ENCODE results near the gene KCTD21. TPM values are rescaled to one million over a fixed set of nuclear protein-coding genes. Genes with fewer than 3 reads are reported as not detected.
A peak's percentile ranks its signal among the peaks of the same experiment; 100 is the strongest.

KCTD21 gene
- total RNA-seq, 1 donor from 2014 or later = 30.7 TPM

DNA sequence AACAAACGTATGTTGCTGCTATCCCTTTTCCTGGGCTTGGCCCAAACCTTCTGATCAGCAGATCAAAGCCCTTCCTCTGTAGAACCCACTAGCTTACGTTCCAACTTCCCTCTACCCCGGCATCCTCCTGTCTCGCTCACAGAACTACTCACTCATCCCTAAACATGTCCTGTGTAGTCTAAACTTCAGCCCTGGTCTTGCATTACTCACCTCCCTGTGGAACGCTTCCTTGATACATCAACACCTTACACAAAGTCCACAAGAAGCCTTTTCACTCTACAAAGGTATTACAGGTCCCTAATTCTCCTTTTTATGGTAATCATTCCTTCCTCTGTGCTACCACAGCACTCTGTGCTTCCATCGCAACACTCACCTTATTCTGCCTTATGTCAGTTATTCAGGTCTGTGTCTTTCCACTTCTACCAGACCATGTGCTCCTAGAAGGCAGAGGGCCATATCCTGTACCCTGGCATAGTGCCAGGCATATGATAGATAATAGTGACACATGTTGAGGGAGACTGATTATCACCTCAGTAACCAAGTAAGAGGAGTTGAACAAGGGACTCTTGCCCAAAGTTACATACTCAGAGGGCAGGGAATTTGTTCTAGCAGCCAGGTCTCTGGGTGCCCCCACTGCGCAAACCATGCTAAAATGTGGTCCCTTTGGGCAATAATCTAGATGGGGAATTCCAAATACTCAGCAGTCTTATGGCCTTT lies 41.9 kb upstream of the KCTD21 start:
- TF ChIP-seq, protein P1, sequence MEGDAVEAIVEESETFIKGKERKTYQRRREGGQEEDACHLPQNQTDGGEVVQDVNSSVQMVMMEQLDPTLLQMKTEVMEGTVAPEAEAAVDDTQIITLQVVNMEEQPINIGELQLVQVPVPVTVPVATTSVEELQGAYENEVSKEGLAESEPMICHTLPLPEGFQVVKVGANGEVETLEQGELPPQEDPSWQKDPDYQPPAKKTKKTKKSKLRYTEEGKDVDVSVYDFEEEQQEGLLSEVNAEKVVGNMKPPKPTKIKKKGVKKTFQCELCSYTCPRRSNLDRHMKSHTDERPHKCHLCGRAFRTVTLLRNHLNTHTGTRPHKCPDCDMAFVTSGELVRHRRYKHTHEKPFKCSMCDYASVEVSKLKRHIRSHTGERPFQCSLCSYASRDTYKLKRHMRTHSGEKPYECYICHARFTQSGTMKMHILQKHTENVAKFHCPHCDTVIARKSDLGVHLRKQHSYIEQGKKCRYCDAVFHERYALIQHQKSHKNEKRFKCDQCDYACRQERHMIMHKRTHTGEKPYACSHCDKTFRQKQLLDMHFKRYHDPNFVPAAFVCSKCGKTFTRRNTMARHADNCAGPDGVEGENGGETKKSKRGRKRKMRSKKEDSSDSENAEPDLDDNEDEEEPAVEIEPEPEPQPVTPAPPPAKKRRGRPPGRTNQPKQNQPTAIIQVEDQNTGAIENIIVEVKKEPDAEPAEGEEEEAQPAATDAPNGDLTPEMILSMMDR (IDR thresholded peaks at IDR 0.05) = no peak
- Histone ChIP-seq H3K27ac (peak overlapping the region; percentile 50 to 77), H3K4me3 (no peak overlapping the region), H3K36me3 (peaks cover 13 to 17% of the 10 kb centered on the region in 2 donors), H3K4me1 (peaks cover 0 to 20% of the 10 kb centered on the region in 2 donors), H3K27me3 (no peaks in the 10 kb centered on the region), H3K9me3 (no peaks in the 10 kb centered on the region)
- DNase-seq (ENCODE audit: low spot score in 2 of 2) = peak in 1 of 2 donors; percentile 39
- intact Hi-C loops (cut with DNase I) = no loop called here

DNA sequence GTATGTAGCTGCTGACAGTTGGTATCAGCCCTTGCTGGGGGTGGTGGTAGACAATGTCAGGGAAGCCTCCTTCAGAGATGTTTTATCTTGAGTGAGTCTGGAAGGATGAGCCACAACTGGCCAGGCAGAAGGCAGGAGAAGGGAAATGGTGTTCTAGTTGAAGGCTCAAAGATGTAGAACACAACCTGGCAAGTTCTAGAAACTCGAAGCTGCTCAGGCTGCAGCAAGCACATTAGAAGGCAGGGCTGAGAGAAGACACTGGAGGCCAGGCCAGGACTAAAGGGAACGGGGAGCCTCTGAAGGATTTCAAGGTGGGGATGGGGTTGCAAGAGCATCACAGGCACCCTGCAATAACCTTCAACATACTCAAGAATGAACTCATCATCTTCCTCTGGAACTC lies 40.7 kb upstream of the KCTD21 start:
- Histone ChIP-seq H3K36me3 (peaks cover 25 to 29% of the 10 kb centered on the region in 2 donors), H3K4me3 (no peak overlapping the region), H3K27me3 (no peaks in the 10 kb centered on the region), H3K9me3 (no peaks in the 10 kb centered on the region), H3K4me1 (peaks cover 0 to 20% of the 10 kb centered on the region in 2 donors), H3K27ac (peak overlapping the region; percentile 51 to 77)
- intact Hi-C loops (cut with DNase I) = loop anchor here (2.0 to 5.0 kb wide), 2 partner anchors 192 to 333 kb away; no protein-coding TSS in a partner anchor
- TF ChIP-seq, protein P1 (IDR thresholded peaks at IDR 0.05) = no peak
- peak in 1 of 2 donors; percentile 34 for DNase-seq (ENCODE audit: low spot score in 2 of 2)

DNA sequence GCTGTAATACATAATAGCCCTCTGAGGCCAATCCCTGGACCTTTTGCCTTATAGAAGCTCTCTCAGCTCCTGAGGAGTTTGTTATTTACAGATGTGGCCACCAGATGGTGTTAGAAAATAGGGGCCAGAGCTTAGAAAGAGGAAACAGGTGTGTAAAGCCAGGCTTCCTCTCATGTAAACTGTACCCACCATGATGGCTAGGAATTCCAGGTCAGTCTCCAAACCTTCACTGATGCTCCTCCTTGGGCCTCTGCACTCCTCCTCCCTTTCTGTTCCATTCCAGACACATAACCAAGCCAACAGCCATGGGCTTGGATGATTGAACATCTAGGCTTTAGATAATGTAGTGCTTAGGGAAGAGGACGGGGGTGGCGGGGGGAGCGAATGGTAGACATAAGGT lies 40.0 kb upstream of the KCTD21 start:
- peak overlapping the region in 1 of 2 donors; percentile 31 for H3K27ac ChIP-seq

DNA sequence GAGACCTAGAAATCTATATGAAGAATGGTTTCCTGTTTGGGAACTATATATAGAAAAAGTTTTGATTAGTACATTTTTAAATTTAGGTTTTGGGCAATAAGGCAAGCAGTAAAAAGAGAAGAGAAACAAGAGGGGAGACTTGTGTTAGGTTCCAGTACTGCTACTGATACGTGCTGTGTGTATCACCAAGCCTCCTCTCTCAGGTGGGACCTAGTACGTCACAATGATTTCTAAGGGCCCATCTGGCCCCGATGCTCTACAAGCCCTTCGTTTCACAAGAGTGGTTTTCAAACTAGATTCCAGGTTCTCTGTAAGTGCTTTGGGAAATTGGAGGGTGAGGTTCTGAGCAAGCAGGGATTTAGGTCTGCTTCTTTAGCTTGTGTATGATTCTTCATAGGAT lies 39.5 kb upstream of the KCTD21 start:
- intact Hi-C loops (cut with DNase I) = loop anchor here (2.0 to 5.0 kb wide), 2 partner anchors 193 to 334 kb away; no protein-coding TSS in a partner anchor
- Histone ChIP-seq H3K36me3 (peaks cover 37 to 41% of the 10 kb centered on the region in 2 donors), H3K9me3 (no peaks in the 10 kb centered on the region), H3K27me3 (no peaks in the 10 kb centered on the region), H3K4me1 (peaks cover 0 to 18% of the 10 kb centered on the region in 2 donors), H3K4me3 (no peak overlapping the region), H3K27ac (peak overlapping the region in 1 of 2 donors; percentile 31)
- TF ChIP-seq, protein P1 (IDR thresholded peaks at IDR 0.05) = no peak
- DNase-seq (ENCODE audit: low spot score in 2 of 2) = peak in 1 of 2 donors; percentile 39

More for the DNA sequence above, 40.0 kb upstream of the KCTD21 start:
- H3K9me3 ChIP-seq = no peaks in the 10 kb centered on the region
- no peak overlapping the region for H3K4me3 ChIP-seq
- peaks cover 32 to 35% of the 10 kb centered on the region in 2 donors for H3K36me3 ChIP-seq
- intact Hi-C loops (cut with DNase I) = loop anchor here (2.0 to 5.0 kb wide), 2 partner anchors 192 to 334 kb away; no protein-coding TSS in a partner anchor
- H3K27me3 ChIP-seq = no peaks in the 10 kb centered on the region
- H3K4me1 ChIP-seq = peaks cover 0 to 20% of the 10 kb centered on the region in 2 donors
- TF ChIP-seq, protein P1 (IDR thresholded peaks at IDR 0.05) = peak; percentile 21 to 59 (median 26)
- DNase-seq (ENCODE audit: low spot score in 2 of 2) = peak in 1 of 2 donors; percentile 61

DNA sequence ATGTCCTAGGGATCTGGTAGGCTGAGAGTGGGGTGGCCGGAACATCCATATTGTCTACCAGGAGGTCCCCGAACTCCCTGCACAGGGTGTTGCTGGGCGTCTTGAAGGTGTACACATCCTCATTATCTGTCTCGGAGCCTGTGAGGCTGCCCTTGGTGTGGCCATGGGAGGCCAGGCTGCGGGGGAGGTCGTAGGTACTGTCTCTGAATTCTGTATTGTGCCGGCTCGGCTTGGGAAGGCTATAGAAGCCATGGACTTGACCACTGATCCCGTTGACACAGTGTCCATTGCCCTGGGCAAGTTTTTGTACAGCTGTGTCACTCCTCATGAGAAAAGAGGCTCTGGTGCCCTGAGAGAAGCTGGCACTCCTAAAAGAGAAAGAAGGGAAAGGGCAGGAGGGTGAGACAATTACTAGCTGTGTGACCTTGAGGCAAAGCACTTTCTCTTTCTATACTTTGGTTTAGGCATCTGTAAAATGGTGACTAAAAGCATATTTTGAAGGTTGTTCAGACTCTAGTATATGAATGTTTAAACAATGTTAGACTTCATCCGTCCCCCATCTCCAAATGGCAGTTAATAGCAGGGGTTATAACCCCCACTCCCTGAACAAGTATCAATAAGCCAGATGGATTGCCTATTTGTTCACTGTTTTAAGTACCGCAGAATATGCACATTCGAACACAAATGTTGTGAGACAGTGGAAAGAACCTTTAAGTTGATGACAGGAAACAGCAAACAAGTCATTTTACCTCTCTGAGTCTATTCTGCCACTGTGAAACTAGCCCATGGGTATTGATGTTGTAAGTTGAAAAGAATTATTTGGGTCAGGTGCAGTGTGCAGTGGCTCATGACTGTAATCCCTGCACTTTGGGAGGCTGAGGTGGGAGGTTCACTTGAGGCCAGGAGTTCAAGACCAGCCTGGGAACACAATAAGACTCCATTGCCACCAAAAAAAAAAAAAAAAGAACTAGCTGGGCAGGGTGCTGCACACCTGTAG lies 38.6 kb upstream of the KCTD21 start:
- intact Hi-C loops (cut with DNase I) = loop anchor here (5.0 kb wide), 1 partner anchor 335 kb away; no protein-coding TSS in a partner anchor
- Histone ChIP-seq H3K9me3 (no peaks in the 10 kb centered on the region), H3K4me1 (peaks cover 0 to 11% of the 10 kb centered on the region in 2 donors), H3K36me3 (peaks cover 46 to 50% of the 10 kb centered on the region in 2 donors), H3K27ac (peak overlapping the region in 1 of 2 donors; percentile 31), H3K4me3 (no peak overlapping the region), H3K27me3 (no peaks in the 10 kb centered on the region)
- peak in 1 of 2 donors; percentile 48 for DNase-seq (ENCODE audit: low spot score in 2 of 2)
- TF ChIP-seq, protein P1 (IDR thresholded peaks at IDR 0.05) = no peak
